ENCODE results near the gene MAP2. TPM values are rescaled to one million over a fixed set of nuclear protein-coding genes. Genes with fewer than 3 reads are reported as not detected.

Gene MAP2
- total RNA-seq, 4 donors from 2014 or later: 18.9 to 36.4 (median 25.3) TPM

DNA sequence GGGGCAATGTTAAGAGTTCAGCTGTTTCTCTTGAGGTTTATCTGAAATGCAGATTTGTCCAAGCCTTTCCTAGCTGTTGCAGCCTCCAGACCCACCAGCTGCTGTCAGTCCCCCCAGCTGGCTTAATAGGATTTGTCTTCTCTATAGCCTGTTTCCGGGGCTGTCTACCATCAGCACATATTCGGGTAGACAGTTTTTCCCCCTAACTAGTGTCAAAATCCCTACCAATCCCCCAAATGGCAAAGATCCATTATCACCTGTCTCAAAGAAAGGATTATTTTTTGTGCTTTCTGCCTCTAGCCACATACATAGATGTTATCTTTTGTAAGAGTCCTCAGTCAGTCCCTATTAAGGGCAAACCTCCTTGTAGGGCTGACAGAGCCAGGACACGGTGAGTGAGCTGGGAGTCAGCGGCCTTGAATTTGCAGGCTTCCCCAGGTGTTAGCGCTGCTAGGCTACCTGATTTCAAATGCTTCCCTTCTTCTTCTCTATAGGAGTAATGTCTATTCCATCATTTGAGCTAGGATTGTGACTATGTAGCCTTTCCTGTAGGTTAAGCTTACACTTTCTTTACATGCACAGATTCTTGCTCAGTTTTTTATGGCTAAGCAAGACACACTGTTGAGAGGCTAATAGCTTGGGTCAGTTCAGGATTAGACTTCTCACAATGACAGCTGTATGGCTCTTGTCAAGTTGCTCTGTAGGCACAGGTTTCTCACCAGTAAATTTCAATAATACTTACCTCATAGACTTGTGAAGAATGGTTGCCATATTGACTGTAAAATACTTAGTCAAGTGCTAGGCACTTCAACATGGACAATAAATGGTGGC, 176.7 kb downstream of the MAP2 start:
- TF ChIP-seq, protein P1, sequence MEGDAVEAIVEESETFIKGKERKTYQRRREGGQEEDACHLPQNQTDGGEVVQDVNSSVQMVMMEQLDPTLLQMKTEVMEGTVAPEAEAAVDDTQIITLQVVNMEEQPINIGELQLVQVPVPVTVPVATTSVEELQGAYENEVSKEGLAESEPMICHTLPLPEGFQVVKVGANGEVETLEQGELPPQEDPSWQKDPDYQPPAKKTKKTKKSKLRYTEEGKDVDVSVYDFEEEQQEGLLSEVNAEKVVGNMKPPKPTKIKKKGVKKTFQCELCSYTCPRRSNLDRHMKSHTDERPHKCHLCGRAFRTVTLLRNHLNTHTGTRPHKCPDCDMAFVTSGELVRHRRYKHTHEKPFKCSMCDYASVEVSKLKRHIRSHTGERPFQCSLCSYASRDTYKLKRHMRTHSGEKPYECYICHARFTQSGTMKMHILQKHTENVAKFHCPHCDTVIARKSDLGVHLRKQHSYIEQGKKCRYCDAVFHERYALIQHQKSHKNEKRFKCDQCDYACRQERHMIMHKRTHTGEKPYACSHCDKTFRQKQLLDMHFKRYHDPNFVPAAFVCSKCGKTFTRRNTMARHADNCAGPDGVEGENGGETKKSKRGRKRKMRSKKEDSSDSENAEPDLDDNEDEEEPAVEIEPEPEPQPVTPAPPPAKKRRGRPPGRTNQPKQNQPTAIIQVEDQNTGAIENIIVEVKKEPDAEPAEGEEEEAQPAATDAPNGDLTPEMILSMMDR (IDR thresholded peaks at IDR 0.05): no peak
- ATAC-seq (ENCODE audit: low FRiP score): no peak
- DNase-seq (ENCODE audit: low spot score): no peak

DNA sequence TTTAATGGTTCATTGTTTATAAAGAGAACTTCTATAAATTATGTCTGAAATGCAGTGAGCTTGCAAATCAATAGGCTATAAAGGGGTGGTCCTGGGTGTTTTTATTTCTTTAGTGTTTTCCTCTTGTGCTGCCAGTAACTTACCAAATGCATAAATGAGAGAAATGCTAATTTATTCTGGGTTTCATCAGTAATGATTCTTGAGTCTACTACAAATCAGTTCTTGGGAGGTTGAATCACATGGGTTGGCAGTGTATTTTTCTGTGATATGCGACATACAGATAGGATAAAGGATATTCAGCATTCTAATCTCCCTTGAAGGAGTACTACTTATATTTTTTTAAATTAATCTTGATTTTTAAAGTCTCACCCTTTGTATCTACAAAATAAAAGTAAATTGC, 177.7 kb downstream of the MAP2 start:
- TF ChIP-seq, protein P1 (IDR thresholded peaks at IDR 0.05): no peak
- DNase-seq (ENCODE audit: low spot score): no peak
- ATAC-seq (ENCODE audit: low FRiP score): no peak

DNA sequence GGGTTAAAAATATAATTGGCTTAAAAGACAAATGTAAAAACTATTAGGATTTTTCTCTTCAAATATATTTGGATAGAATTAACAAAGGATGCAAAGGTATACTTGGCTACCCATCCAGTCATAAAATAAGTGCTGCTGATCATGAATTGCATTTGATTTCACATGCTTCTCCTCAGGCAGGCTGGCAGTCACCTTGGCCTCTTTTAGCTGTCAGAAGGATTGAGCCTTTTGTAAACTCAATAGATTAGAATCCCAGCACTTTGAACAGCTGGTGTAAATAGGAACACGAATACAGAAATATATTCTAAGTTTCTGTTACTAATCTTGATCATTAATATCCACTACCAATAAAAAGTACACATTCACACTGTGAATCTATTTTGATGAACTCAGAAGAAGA, 178.4 kb downstream of the MAP2 start:
- no peak for ATAC-seq (ENCODE audit: low FRiP score)
- no peak for DNase-seq (ENCODE audit: low spot score)
- TF ChIP-seq, protein P1 (IDR thresholded peaks at IDR 0.05): no peak

DNA sequence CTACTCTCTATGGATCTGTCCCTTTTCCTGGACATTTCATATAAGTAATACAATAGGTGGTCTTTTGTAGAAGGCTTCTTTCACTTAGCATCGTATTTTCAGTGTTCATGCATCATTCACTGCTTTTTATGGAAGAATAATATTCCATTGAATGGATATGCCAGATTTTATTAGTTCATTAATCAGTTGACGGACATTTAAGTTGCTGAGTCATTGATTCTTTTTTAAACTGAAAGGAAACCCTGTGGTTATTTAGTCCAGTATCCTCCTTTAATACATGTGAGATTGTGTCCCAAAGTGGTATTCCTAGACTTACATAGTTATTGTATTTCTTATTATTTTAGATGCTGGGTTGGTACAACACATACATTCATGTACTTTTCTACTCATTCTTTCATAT, 185.7 kb downstream of the MAP2 start:
- no peak for DNase-seq (ENCODE audit: low spot score)
- TF ChIP-seq, protein P1 (IDR thresholded peaks at IDR 0.05): no peak
- ATAC-seq (ENCODE audit: low FRiP score): no peak

DNA sequence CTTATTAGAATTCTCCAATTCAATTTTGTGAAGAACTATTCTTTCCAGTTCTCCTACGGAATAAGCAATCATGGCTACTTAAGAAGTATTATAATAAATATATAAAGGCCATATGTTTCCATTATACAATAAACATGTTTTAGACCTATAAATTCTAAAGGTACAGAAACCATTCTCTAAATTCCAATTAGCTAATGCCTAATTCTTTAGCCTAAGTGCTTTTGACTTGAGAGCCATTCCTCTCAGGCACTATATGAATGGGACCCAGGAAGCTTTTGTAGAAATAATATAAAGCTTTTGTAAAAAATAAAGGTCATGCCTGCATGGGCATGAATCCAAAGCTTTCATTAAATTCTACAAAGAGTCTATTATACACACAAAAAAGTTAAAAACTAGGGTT, 186.8 kb downstream of the MAP2 start:
- no peak for ATAC-seq (ENCODE audit: low FRiP score)
- TF ChIP-seq, protein P1 (IDR thresholded peaks at IDR 0.05): no peak
- DNase-seq (ENCODE audit: low spot score): no peak

DNA sequence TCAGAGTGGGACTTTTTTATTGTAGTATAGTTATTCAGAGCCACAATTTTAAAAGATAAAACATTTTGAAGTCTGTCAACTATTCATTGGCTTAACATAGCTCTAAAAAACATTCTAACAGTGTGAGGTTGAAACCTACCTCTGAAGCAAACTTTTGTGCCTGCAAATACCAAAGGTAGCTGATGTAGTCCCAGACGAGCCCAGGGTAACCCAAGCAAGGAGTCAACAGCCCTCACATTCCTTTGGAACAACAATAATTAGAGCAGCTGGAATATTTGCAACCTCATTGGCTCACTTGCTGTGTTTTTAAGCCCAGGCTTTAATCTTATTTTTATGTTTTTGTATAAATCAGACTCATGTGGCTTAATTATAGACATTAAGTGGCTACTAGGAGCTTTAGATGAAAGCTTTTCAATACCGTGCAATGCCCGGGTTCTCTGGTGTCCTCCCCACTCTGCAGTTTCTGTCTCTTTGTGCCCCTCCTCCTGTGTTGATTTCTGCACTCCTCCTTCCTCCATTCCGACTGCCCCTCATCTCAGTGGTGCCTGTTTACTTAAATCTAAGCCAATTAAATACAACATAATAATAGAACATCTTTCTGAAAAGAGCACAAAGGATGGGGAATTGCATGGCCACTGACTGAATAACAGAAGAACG, 189.9 kb downstream of the MAP2 start:
- ATAC-seq (ENCODE audit: low FRiP score): no peak
- TF ChIP-seq, protein P1 (IDR thresholded peaks at IDR 0.05): no peak
- DNase-seq (ENCODE audit: low spot score): no peak
